ENCODE measurements around the gene SHH.

- no peak for TF ChIP-seq CTCF (conservative IDR thresholded peaks at IDR 0.05; ENCODE audit: low read depth, low read length)
- no peak for TF ChIP-seq EZH2 (IDR thresholded peaks at IDR 0.05; ENCODE audit: borderline replicate concordance, low read depth, low read length, poor library complexity, severe bottlenecking)
Observed at GRCh38 chr7:155774947-155775346, 37.3 kb downstream of the SHH start.
